DOHH2 (cell line): Measurements from ENCODE around the gene CFAP43.

ENCODE experiments used
- CTCF ChIP-seq: fragments of 200-600 bp; sonication (generic); IDR thresholded peaks from one replicate; pipeline ENCODE4 v1.5.1; 2014; ENCODE audit warnings: antibody characterized with exemption, mild to moderate bottlenecking, low read depth, low read length; ENCODE audit not compliant: poor library complexity, severe bottlenecking
- EZH2phosphoT487 ChIP-seq: fragments of 200-600 bp; sonication (generic); IDR thresholded peaks from 2 replicates; pipeline ENCODE4 v1.6.1; 2017; ENCODE audit warnings: borderline replicate concordance, mild to moderate bottlenecking, antibody characterized with exemption, low read length, moderate library complexity, mixed read lengths

GRCh38 chr10:104252368-104252767 lies 20.2 kb upstream of the CFAP43 start:
- TF ChIP-seq EZH2phosphoT487: no peak
- TF ChIP-seq CTCF: no peak
